Astrocyte (in vitro differentiated cells and primary cell): ENCODE results near the gene ZSWIM9. TPM values are rescaled to one million over a fixed set of nuclear protein-coding genes. Genes with fewer than 3 reads are reported as not detected.

Experiments used
- DNase-seq: peaks from one replicate; pipeline ENCODE4 v3.0.0-alpha.2; 2010; ENCODE audit warnings: low read depth
- FAIRE-seq: peaks from 2 replicates; lab custom pipeline; 2011; peaks lifted over from hg19 to GRCh38; lab: Jason Lieb, UNC
- H2AFZ ChIP-seq: 2 replicates; pipeline ENCODE4 v1.6.0; 2012; ENCODE audit warnings: low read depth, low read length, inconsistent platforms
- H3K27ac ChIP-seq: 2 replicates; pipeline ENCODE4 v1.5.1; 2011; ENCODE audit warnings: low read depth, low read length, inconsistent platforms
- H3K27me3 ChIP-seq: 2 replicates; pipeline ENCODE4 v1.6.0; 2011; ENCODE audit warnings: low read length, inconsistent platforms; ENCODE audit not compliant: insufficient read depth
- H3K36me3 ChIP-seq: 2 replicates; pipeline ENCODE4 v1.5.1; 2011; ENCODE audit warnings: low read length, inconsistent platforms; ENCODE audit not compliant: insufficient read depth
- H3K4me1 ChIP-seq: 2 replicates; pipeline ENCODE4 v1.5.1; 2011; ENCODE audit warnings: low read length, inconsistent platforms; ENCODE audit not compliant: insufficient read depth
- H3K4me2 ChIP-seq: 2 replicates; pipeline ENCODE4 v1.6.0; 2012; ENCODE audit warnings: low read length, inconsistent platforms
- H3K4me3 ChIP-seq: 2 replicates; pipeline ENCODE4 v1.5.1; 2011; ENCODE audit warnings: low read depth, mild to moderate bottlenecking, low read length, inconsistent platforms; ENCODE audit not compliant: insufficient read depth
- H3K79me2 ChIP-seq: 2 replicates; pipeline ENCODE4 v1.6.0; 2012; ENCODE audit warnings: mild to moderate bottlenecking, low read length, inconsistent platforms; ENCODE audit not compliant: insufficient read depth
- H3K9ac ChIP-seq: 2 replicates; pipeline ENCODE4 v1.6.0; 2012; ENCODE audit warnings: mild to moderate bottlenecking, low read length, inconsistent platforms
- H3K9me3 ChIP-seq: 2 replicates; pipeline ENCODE4 v1.5.1; 2012; ENCODE audit warnings: low read depth, mild to moderate bottlenecking, low read length, inconsistent platforms; ENCODE audit not compliant: insufficient read depth
- H4K20me1 ChIP-seq: 2 replicates; pipeline ENCODE4 v1.6.0; 2012; ENCODE audit warnings: low read length, inconsistent platforms; ENCODE audit not compliant: insufficient read depth
- H3K27ac Mint-ChIP-seq: one replicate; pipeline ENCODE4 v1.8.0; 2021; ENCODE audit warnings: mild to moderate bottlenecking, mixed read lengths; ENCODE audit not compliant: unreplicated experiment
- H3K27me3 Mint-ChIP-seq: one replicate; pipeline ENCODE4 v1.8.0; 2021; ENCODE audit warnings: low read depth, mixed read lengths; ENCODE audit not compliant: unreplicated experiment
- H3K36me3 Mint-ChIP-seq: one replicate; pipeline ENCODE4 v1.8.0; 2021; ENCODE audit warnings: low read depth, mixed read lengths; ENCODE audit not compliant: unreplicated experiment
- H3K4me1 Mint-ChIP-seq: one replicate; pipeline ENCODE4 v1.8.0; 2021; ENCODE audit warnings: low read depth, mixed read lengths; ENCODE audit not compliant: unreplicated experiment
- H3K4me3 Mint-ChIP-seq: one replicate; pipeline ENCODE4 v1.8.0; 2021; ENCODE audit warnings: mild to moderate bottlenecking, moderate library complexity, mixed read lengths; ENCODE audit not compliant: unreplicated experiment
- H3K9me3 Mint-ChIP-seq: one replicate; pipeline ENCODE4 v1.8.0; 2021; ENCODE audit warnings: mild to moderate bottlenecking, mixed read lengths; ENCODE audit not compliant: unreplicated experiment
- EZH2 ChIP-seq: IDR thresholded peaks from 2 replicates; pipeline ENCODE4 v1.6.1; 2012; ENCODE audit warnings: mild to moderate bottlenecking, low read length, inconsistent platforms; ENCODE audit not compliant: insufficient read depth
- total RNA-seq: library from RNA; stranded (reverse); gene quantifications from 2 replicates; pipeline ENCODE4 v1.2.1, GENCODE V29; 2021
- TF ChIP-seq, protein P1 (sequence below): IDR thresholded peaks from 2 replicates; pipeline ENCODE4 v1.5.1; 2011; ENCODE audit warnings: low read depth, mild to moderate bottlenecking, inconsistent platforms, low read length, moderate library complexity; ENCODE audit not compliant: insufficient read depth

Gene ZSWIM9
- total RNA-seq, 1 donor from 2014 or later = 4.7 TPM

DNA sequence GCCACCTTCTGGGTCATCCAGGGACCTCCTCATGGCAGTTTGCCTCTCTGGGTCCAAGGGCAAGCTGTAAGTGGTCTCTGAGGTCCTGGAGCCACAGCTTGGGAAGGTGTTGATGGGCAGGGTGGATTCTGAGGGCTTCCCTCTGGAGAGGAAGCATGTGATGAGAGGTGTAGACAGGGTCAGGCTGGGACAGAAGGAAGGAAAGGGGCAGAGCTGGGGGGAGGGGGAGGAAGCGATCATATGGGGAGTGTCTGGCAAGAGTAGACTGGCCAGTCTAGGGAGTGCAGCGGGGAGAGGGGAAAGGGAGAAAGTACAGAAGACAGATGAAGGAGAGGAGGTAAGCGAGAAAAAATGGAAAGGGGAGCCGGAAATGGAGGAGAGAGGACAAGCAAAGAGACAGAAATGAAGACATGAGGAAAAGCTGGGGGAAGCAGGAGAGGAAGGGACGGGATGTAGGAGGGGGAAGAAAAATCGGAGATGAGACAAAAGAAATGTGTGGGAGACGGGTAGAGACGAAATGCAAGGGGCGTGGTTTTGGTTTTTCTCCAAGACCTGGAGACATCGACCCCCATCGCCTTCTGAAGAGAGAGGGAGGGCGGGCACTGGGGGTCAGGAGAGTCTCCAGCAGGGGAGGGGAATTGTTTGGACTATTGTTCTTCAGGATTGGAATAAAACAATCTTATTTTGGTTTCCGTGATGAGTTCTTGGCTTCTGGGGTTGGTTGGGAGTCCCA is 26.6 kb downstream of the ZSWIM9 start:
- FAIRE-seq = no peak
- no peak overlapping the region for H3K4me3 Mint-ChIP-seq
- no peak overlapping the region for H3K4me2 ChIP-seq
- H3K36me3 Mint-ChIP-seq = peaks cover 4% of the 10 kb centered on the region
- no peaks in the 10 kb centered on the region for H4K20me1 ChIP-seq
- no peak overlapping the region for H3K27ac ChIP-seq
- no peaks in the 10 kb centered on the region for H3K4me1 ChIP-seq
- no peaks in the 10 kb centered on the region for H3K36me3 ChIP-seq
- H3K4me3 ChIP-seq = no peak overlapping the region
- H2AFZ ChIP-seq = no peak overlapping the region
- DNase-seq = no peak
- H3K9me3 Mint-ChIP-seq = no peaks in the 10 kb centered on the region
- no peak overlapping the region for H3K27ac Mint-ChIP-seq
- no peaks in the 10 kb centered on the region for H3K27me3 ChIP-seq
- no peak overlapping the region for H3K9ac ChIP-seq
- H3K9me3 ChIP-seq = no peaks in the 10 kb centered on the region
- no peaks in the 10 kb centered on the region for H3K4me1 Mint-ChIP-seq
- no peaks in the 10 kb centered on the region for H3K27me3 Mint-ChIP-seq
- no peaks in the 10 kb centered on the region for H3K79me2 ChIP-seq
- no peak for TF ChIP-seq EZH2
- TF ChIP-seq, protein P1, sequence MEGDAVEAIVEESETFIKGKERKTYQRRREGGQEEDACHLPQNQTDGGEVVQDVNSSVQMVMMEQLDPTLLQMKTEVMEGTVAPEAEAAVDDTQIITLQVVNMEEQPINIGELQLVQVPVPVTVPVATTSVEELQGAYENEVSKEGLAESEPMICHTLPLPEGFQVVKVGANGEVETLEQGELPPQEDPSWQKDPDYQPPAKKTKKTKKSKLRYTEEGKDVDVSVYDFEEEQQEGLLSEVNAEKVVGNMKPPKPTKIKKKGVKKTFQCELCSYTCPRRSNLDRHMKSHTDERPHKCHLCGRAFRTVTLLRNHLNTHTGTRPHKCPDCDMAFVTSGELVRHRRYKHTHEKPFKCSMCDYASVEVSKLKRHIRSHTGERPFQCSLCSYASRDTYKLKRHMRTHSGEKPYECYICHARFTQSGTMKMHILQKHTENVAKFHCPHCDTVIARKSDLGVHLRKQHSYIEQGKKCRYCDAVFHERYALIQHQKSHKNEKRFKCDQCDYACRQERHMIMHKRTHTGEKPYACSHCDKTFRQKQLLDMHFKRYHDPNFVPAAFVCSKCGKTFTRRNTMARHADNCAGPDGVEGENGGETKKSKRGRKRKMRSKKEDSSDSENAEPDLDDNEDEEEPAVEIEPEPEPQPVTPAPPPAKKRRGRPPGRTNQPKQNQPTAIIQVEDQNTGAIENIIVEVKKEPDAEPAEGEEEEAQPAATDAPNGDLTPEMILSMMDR = no peak

- peaks cover 3% of the 10 kb centered on the region for H3K36me3 Mint-ChIP-seq
- no peak overlapping the region for H3K27ac Mint-ChIP-seq
- no peak overlapping the region for H3K4me3 Mint-ChIP-seq
- Histone ChIP-seq H3K27ac (peak overlapping the region; percentile 47), H3K4me1 (peaks cover 7% of the 10 kb centered on the region), H3K9me3 (no peaks in the 10 kb centered on the region), H3K79me2 (peaks cover 2% of the 10 kb centered on the region), H4K20me1 (no peaks in the 10 kb centered on the region), H3K4me3 (peak overlapping the region; percentile 79), H3K9ac (peak overlapping the region; percentile 90), H3K27me3 (no peaks in the 10 kb centered on the region), H2AFZ (peak overlapping the region; percentile 84), H3K4me2 (peak overlapping the region; percentile 99), H3K36me3 (no peaks in the 10 kb centered on the region)
- no peak for FAIRE-seq
- no peaks in the 10 kb centered on the region for H3K27me3 Mint-ChIP-seq
- H3K9me3 Mint-ChIP-seq = peaks cover 2% of the 10 kb centered on the region
- no peak for DNase-seq
- H3K4me1 Mint-ChIP-seq = no peaks in the 10 kb centered on the region
- TF ChIP-seq, protein P1 = no peak
- TF ChIP-seq EZH2 = no peak
Measured at GRCh38 chr19:48203222-48203793, 32.8 kb downstream of the ZSWIM9 start.
